Hepatocyte (in vitro differentiated cells): ENCODE measurements around the gene ATP2A2.

Experiments used
- EZH2phosphoT487 ChIP-seq: fragments of 200-600 bp; sonication (generic); IDR thresholded peaks from one replicate; pipeline ENCODE4 v1.6.1; 2018; ENCODE audit warnings: antibody characterized with exemption, mild to moderate bottlenecking, low read depth, moderate library complexity; ENCODE audit not compliant: unreplicated experiment, severe bottlenecking
- TF ChIP-seq, protein P1 (sequence below): fragments of 200-600 bp; sonication (generic); IDR thresholded peaks from 2 replicates; pipeline ENCODE4 v1.5.1; 2016; ENCODE audit warnings: antibody characterized with exemption, mild to moderate bottlenecking; ENCODE audit not compliant: poor library complexity

DNA sequence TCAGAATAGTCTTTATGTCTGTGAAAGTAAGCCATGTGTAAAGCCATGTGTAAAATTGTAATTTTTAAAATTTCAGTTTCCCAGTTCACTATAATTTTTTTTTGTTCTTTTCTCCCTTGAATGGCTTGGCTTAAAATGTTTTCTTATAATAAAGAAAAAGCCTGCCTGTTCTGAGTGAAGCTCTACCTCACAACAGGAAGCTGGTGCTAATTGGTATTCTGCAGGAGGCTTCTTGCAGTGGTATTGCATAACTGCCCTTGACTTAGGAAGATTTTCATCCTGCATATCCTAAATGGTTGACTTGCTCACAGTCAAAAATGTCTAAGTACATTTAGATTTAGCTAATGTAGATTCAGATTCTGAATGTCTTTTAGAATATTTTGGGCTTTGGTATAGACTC lies 49.5 kb downstream of the ATP2A2 start:
- TF ChIP-seq, protein P1, sequence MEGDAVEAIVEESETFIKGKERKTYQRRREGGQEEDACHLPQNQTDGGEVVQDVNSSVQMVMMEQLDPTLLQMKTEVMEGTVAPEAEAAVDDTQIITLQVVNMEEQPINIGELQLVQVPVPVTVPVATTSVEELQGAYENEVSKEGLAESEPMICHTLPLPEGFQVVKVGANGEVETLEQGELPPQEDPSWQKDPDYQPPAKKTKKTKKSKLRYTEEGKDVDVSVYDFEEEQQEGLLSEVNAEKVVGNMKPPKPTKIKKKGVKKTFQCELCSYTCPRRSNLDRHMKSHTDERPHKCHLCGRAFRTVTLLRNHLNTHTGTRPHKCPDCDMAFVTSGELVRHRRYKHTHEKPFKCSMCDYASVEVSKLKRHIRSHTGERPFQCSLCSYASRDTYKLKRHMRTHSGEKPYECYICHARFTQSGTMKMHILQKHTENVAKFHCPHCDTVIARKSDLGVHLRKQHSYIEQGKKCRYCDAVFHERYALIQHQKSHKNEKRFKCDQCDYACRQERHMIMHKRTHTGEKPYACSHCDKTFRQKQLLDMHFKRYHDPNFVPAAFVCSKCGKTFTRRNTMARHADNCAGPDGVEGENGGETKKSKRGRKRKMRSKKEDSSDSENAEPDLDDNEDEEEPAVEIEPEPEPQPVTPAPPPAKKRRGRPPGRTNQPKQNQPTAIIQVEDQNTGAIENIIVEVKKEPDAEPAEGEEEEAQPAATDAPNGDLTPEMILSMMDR: no peak
- TF ChIP-seq EZH2phosphoT487: no peak
